H9 (cell line): Measurements from ENCODE around the gene NLRP5. TPM values are rescaled to one million over a fixed set of nuclear protein-coding genes. Genes with fewer than 3 reads are reported as not detected.

Experiments
- DNase-seq: peaks from one replicate; pipeline ENCODE4 v3.0.0-alpha.2; 2017
- H2AFZ ChIP-seq: one replicate; pipeline ENCODE4 v1.6.1; 2013; ENCODE audit warnings: mild to moderate bottlenecking, low read length, control low read depth, moderate library complexity
- H2AK5ac ChIP-seq: 2 replicates; pipeline ENCODE4 v1.6.1; 2013; ENCODE audit warnings: low read length, control low read depth, mixed read lengths; ENCODE audit not compliant: insufficient read length
- H2BK120ac ChIP-seq: one replicate; pipeline ENCODE4 v1.6.1; 2013; ENCODE audit warnings: low read depth, mild to moderate bottlenecking, low read length, control low read depth, inconsistent platforms; ENCODE audit not compliant: poor library complexity, severe bottlenecking
- H2BK12ac ChIP-seq: 2 replicates; pipeline ENCODE4 v1.6.1; 2013; ENCODE audit warnings: low read length, control low read depth, mixed read lengths, low read depth; ENCODE audit not compliant: insufficient read length
- H2BK15ac ChIP-seq: 2 replicates; pipeline ENCODE4 v1.6.1; 2013; ENCODE audit warnings: low read depth, low read length, control low read depth
- H2BK20ac ChIP-seq: one replicate; pipeline ENCODE4 v1.6.1; 2013; ENCODE audit warnings: low read depth, mild to moderate bottlenecking, low read length, control low read depth, inconsistent platforms; ENCODE audit not compliant: poor library complexity, severe bottlenecking
- H2BK5ac ChIP-seq: 2 replicates; pipeline ENCODE4 v1.6.1; 2013; ENCODE audit warnings: low read length, control low read depth, mixed read lengths; ENCODE audit not compliant: insufficient read length
- H3K14ac ChIP-seq: 2 replicates; pipeline ENCODE4 v1.6.1; 2013; ENCODE audit warnings: low read length, control low read depth; ENCODE audit not compliant: insufficient read depth
- H3K18ac ChIP-seq: 2 replicates; pipeline ENCODE4 v1.6.1; 2013; ENCODE audit warnings: low read depth, mild to moderate bottlenecking, mixed read lengths, low read length, control low read depth; ENCODE audit not compliant: insufficient read length
- H3K23ac ChIP-seq: 2 replicates; pipeline ENCODE4 v1.6.1; 2013; ENCODE audit warnings: low read length, control low read depth, mixed read lengths, low read depth; ENCODE audit not compliant: insufficient read length
- H3K23me2 ChIP-seq: 2 replicates; pipeline ENCODE4 v1.6.1; 2013; ENCODE audit warnings: low read depth, mild to moderate bottlenecking, mixed read lengths, low read length, control low read depth; ENCODE audit not compliant: insufficient read length, poor library complexity, severe bottlenecking
- H3K27ac ChIP-seq: 2 replicates; pipeline ENCODE4 v1.5.1; 2013; ENCODE audit warnings: low read length, control low read depth, mixed read lengths, low read depth; ENCODE audit not compliant: insufficient read length
- H3K27me3 ChIP-seq: 2 replicates; pipeline ENCODE4 v1.6.1; 2013; ENCODE audit warnings: low read length, control low read depth, inconsistent platforms; ENCODE audit not compliant: insufficient read depth
- H3K4ac ChIP-seq: 2 replicates; pipeline ENCODE4 v1.6.1; 2013; ENCODE audit warnings: low read depth, mild to moderate bottlenecking, control low read depth, inconsistent platforms, low read length, moderate library complexity
- H3K4me1 ChIP-seq: 2 replicates; pipeline ENCODE4 v1.6.1; 2013; ENCODE audit warnings: low read length, control low read depth, inconsistent platforms; ENCODE audit not compliant: insufficient read depth
- H3K4me2 ChIP-seq: 2 replicates; pipeline ENCODE4 v1.6.1; 2013; ENCODE audit warnings: low read length, control low read depth, mixed read lengths; ENCODE audit not compliant: insufficient read length, insufficient read depth
- H3K56ac ChIP-seq: 2 replicates; pipeline ENCODE4 v1.6.1; 2013; ENCODE audit warnings: low read depth, mild to moderate bottlenecking, mixed read lengths, low read length, control low read depth; ENCODE audit not compliant: insufficient read length
- H3K79me1 ChIP-seq: 2 replicates; pipeline ENCODE4 v1.6.1; 2013; ENCODE audit warnings: low read depth, mild to moderate bottlenecking, moderate library complexity, low read length, control low read depth, inconsistent platforms; ENCODE audit not compliant: insufficient read depth, poor library complexity, severe bottlenecking
- H3K79me2 ChIP-seq: 2 replicates; pipeline ENCODE4 v1.6.1; 2013; ENCODE audit warnings: low read length, control low read depth, inconsistent platforms; ENCODE audit not compliant: insufficient read depth
- H3K9ac ChIP-seq: 2 replicates; pipeline ENCODE4 v1.6.1; 2013; ENCODE audit warnings: low read length, control low read depth, mixed read lengths; ENCODE audit not compliant: insufficient read length; ENCODE audit errors: extremely low read depth
- H3K9me3 ChIP-seq: one replicate; pipeline ENCODE4 v1.6.1; 2013; ENCODE audit warnings: low read depth, low read length, inconsistent platforms; ENCODE audit not compliant: control insufficient read depth
- H3T11ph ChIP-seq: one replicate; pipeline ENCODE4 v1.6.1; 2013; ENCODE audit warnings: mild to moderate bottlenecking, low read length, control low read depth, inconsistent platforms
- H4K20me1 ChIP-seq: one replicate; pipeline ENCODE4 v1.6.1; 2013; ENCODE audit not compliant: control insufficient read depth, insufficient read length, insufficient read depth
- H4K5ac ChIP-seq: 2 replicates; pipeline ENCODE4 v1.6.1; 2013; ENCODE audit warnings: low read depth, mild to moderate bottlenecking, mixed read lengths, low read length, control low read depth; ENCODE audit not compliant: insufficient read length
- H4K8ac ChIP-seq: replicated peaks from 2 replicates; pipeline ENCODE4 v1.6.1; 2013; ENCODE audit warnings: low read length, control low read depth, mixed read lengths, low read depth; ENCODE audit not compliant: insufficient read length
- H4K91ac ChIP-seq: 2 replicates; pipeline ENCODE4 v1.6.1; 2013; ENCODE audit warnings: low read depth, mild to moderate bottlenecking, moderate library complexity, mixed read lengths, low read length, control low read depth; ENCODE audit not compliant: insufficient read length
- H3K27ac Mint-ChIP-seq, 3 experiments: 2 replicates in 2 of 3; 3 replicates in 1 of 3; pipeline ENCODE4 v1.8.0; 2020 to 2021; ENCODE audit warnings: mixed read lengths in 3 of 3, mild to moderate bottlenecking in 1 of 3, moderate library complexity in 1 of 3
- H3K27me3 Mint-ChIP-seq: 2 replicates; pipeline ENCODE4 v1.8.0; 2021; ENCODE audit warnings: low read depth, mild to moderate bottlenecking, moderate library complexity, mixed read lengths
- H3K36me3 Mint-ChIP-seq, 3 experiments: 2 replicates in 2 of 3; 3 replicates in 1 of 3; pipeline ENCODE4 v1.8.0; 2020 to 2021; ENCODE audit warnings: low read depth in 3 of 3, mixed read lengths in 3 of 3; ENCODE audit not compliant: insufficient read depth in 1 of 3
- H3K4me1 Mint-ChIP-seq, 2 experiments: 2 replicates each; pipeline ENCODE4 v1.8.0; 2020; ENCODE audit warnings: mixed read lengths in 2 of 2
- H3K4me3 Mint-ChIP-seq, 2 experiments: 2 replicates in 1 of 2; 3 replicates in 1 of 2; pipeline ENCODE4 v1.8.0; 2020 to 2021; ENCODE audit warnings: mild to moderate bottlenecking in 2 of 2, mixed read lengths in 2 of 2, moderate library complexity in 1 of 2
- H3K9me3 Mint-ChIP-seq, 2 experiments: 2 replicates in 1 of 2; 3 replicates in 1 of 2; pipeline ENCODE4 v1.8.0; 2020; ENCODE audit warnings: mild to moderate bottlenecking in 2 of 2, mixed read lengths in 2 of 2, moderate library complexity in 1 of 2
- CTCF ChIP-seq: fragments of 200-600 bp; sonication (generic); conservative IDR thresholded peaks from 3 replicates; pipeline ENCODE4 v1.8.0; 2021; ENCODE audit warnings: antibody characterized with exemption, mild to moderate bottlenecking
- WGBS: extraction: QIAGEN DNeasy Blood & Tissue Kit; methylation state at CpG from one replicate; pipeline ENCODE4 v1.1.7; 2013; ENCODE audit warnings: missing lambda C conversion rate, low lambda C conversion rate, mixed read lengths; ENCODE audit not compliant: insufficient read length; ENCODE audit errors: extremely low coverage; 5-methylcytosine and 5-hydroxymethylcytosine counted together
- total RNA-seq: library from RNA; stranded (reverse); gene quantifications from 2 replicates; pipeline ENCODE4 v1.2.1, GENCODE V29; 2021

NLRP5 gene
- total RNA-seq, 1 experiment from 2014 or later, result not detected

GRCh38 chr19:56096665-56097064, 110.1 kb downstream of the NLRP5 start:
- Histone ChIP-seq H3K9me3 (no peaks in the 10 kb centered on the region), H3K79me1 (peaks cover 6% of the 10 kb centered on the region), H3K23ac (no peak overlapping the region), H3K4me1 (no peaks in the 10 kb centered on the region), H3K9ac (no peak overlapping the region), H3K18ac (peak overlapping the region; percentile 25), H2AFZ (no peak overlapping the region), H2BK120ac (no peak overlapping the region), H2BK15ac (no peak overlapping the region), H3K56ac (no peak overlapping the region), H4K5ac (no peak overlapping the region), H3K79me2 (no peaks in the 10 kb centered on the region; the same call in 1 of the 2 replicates), H3K23me2 (no peaks in the 10 kb centered on the region), H3T11ph (no peak overlapping the region), H3K4ac (no peak overlapping the region), H2BK5ac (no peak overlapping the region), H3K4me2 (no peak overlapping the region), H4K8ac (no peak overlapping the region), H3K14ac (no peak overlapping the region), H3K27me3 (no peaks in the 10 kb centered on the region), H2BK20ac (no peak overlapping the region), H4K91ac (no peak overlapping the region), H2AK5ac (no peak overlapping the region), H4K20me1 (peaks cover 2% of the 10 kb centered on the region), H2BK12ac (no peak overlapping the region), H3K27ac (no peak overlapping the region)
- Mint-ChIP-seq H3K36me3 (peaks cover 45 to 57% (median 57%) of the 10 kb centered on the region in 3 experiments), H3K9me3 (peaks cover 8 to 12% of the 10 kb centered on the region in 2 experiments; a peak in 3 of 5 replicates), H3K27ac (no peak overlapping the region), H3K4me3 (no peak overlapping the region), H3K4me1 (peaks cover 10 to 11% of the 10 kb centered on the region in 2 experiments; a peak in 3 of 4 replicates), H3K27me3 (no peaks in the 10 kb centered on the region)
- no CpG with 5 or more reads among the region's 13 CpGs for WGBS
- DNase-seq, result no peak
- TF ChIP-seq CTCF, result no peak
